DND-41 (cell line): ENCODE measurements around the gene ITPR3.

Source experiments
- CTCF ChIP-seq: IDR thresholded peaks from 2 replicates; pipeline ENCODE4 v1.5.1; 2012; ENCODE audit warnings: borderline replicate concordance, low read length, moderate library complexity, mild to moderate bottlenecking; ENCODE audit not compliant: poor library complexity, severe bottlenecking; ENCODE audit errors: extremely low read depth
- EZH2 ChIP-seq: IDR thresholded peaks from 3 replicates; pipeline ENCODE4 v1.6.1; 2012; ENCODE audit warnings: borderline replicate concordance, low read depth, mild to moderate bottlenecking, moderate library complexity, low read length, inconsistent platforms; ENCODE audit not compliant: severe bottlenecking

GRCh38 chr6:33697845-33698244 is 76.7 kb downstream of the ITPR3 start:
- TF ChIP-seq CTCF (no peak), EZH2 (no peak)
